Measurements from ENCODE around the gene KLRC2.
"Not testable (repeated sequence)": the region's sequence is repeated elsewhere in the genome, so short reads cannot be mapped to it uniquely, and the experiment has no call there.

The KLRC2 gene

DNA sequence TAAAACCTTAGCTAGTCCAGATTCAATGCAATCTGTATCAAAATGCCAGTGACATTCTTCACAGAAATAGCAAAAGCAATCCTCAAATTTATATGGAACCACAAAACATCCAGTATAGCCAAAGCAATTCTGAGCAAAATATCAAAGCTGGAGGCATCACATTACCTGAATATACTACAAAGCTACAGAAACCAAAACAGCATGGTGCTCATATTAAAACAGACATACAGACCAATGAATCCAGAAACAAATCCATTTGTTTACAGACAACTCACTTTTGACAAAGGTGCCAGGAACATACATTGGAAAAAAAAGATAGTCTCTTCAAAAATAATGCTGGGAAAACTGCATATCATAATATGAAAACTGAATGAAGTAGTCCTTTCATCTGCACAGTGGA, 31.0 kb downstream of the KLRC2 start:
- no peak for DNase-seq

DNA sequence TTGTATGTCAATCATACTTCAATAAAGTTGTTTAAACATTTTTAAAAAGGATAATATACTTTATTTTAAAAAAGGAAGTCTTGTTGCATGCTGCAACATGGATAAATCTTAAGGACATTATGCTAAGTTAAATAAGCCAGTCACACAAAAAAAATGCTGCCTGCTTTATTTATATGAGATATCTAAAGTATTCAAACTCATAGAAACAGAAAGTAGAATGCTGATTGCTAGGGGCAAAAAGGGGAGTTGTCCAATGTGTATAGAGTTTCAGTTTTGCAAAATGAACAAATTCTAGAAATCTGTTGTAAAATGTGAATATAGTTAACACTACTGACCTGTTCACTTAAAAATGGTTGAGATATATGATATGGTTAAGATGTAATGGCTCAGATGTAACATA, 35.0 kb downstream of the KLRC2 start:
- no peak for DNase-seq

DNA sequence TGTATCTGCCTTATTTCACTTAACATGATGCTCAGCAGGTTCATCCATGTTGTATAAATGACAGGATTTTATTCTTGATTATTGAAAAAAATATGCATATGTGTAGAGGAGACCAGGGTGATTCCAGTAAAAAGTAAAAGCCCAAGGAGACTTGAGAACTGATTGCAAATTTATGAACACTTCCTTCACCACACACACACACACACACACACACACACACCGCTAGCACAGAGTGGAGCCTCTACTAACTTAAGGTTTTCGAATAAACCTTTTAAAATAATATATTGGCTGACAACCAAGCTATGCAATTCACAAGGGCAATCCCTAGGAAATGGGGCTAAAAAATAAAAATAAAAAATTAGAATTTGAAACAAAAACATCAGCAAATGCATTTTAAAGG, 37.6 kb downstream of the KLRC2 start:
- DNase-seq = no peak

DNA sequence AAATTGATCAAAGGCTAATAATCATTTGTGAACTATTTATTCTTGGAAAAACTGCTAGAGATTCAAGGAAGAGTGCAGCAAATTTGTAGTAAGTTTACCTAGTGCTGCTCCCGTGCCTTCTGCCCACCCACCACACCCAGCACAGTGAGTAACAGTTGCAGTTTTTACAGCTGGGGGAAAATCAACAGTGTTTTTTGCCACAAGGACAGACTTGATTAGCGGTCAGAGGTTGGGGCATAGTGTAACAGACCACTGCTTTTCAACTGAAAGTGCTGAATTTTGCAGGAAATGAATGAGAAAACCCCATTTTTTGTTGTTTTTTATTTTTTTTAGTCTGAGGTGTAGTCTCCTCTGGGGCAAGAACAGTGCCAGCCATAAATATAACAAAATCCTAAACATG, 38.5 kb downstream of the KLRC2 start:
- no peak for DNase-seq

DNA sequence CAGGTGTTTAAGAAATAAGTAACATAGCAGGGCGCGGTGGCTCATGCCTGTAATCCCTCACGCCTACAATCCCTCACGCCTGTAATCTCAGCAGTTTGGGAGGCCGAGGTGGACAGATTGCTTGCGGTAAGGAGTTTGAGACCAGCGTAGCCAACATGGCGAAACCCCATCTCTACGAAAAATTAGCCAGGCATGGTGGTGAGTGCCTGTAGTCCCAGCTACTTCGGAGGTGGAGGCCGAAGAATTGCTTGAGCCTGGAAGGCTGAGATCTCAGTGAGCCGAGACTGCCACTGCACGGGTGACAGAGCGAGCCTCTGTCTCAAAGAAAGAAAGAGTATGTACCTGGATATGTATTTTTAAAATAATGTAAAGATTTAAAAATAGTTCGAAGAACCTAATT, 39.6 kb downstream of the KLRC2 start:
- DNase-seq = not testable (repeated sequence)

DNA sequence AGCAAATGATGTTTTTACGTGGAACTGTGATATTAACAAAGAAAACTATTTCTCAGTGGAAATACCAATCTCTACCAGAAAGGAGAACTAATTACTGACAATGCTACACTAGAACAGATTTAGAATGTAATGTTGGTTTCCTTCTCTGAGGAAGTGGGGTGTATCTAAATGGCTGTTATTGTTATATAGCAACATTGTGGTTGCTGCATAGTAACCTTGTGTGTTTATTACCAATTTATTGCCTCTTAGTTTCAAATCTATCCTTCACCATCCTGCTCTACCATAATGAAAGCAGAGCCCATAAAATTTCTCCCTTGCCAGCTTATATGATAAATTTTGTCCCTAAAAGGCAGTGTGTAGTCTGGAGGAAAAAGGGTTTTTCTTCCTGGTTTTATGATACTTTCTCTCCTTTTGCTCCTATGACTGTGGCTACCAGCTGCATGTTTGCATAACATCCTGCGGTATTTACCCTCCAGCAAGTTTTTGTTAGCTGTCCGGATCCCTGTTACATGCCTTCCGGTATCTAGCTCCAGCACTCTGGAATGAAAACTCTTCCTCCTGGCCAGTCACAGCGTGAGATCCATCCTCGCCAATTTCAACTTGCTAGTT, 40.3 kb downstream of the KLRC2 start:
- DNase-seq = no peak

DNA sequence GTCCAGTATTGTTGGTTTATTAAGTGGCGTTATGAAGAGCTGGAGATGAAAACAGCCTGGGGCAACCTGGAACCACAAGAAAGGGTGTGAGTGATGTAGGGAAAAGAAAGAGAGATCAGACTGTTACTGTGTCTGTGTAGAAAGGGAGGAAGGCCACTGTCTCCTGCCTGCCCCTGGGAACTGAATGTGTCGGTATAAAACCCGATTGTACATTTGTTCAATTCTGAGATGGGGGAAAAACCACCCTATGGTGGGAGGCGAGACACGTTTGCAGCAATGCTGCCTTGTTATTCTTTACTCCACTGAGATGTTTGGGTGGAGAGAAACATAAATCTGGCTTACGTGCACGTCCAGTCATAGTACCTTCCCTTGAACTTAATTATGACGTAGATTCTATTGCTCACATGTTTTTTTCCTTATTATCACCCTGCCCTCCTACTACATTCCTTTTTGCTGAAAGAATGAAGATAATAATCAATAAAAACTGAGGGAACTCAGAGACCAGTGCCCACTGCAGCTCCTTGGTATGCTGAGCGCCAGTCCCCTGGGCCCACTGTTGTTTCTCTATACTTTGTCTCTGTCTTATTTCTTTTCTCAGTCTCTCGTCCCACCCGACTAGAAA, 41.2 kb downstream of the KLRC2 start:
- DNase-seq = not testable (repeated sequence)

DNA sequence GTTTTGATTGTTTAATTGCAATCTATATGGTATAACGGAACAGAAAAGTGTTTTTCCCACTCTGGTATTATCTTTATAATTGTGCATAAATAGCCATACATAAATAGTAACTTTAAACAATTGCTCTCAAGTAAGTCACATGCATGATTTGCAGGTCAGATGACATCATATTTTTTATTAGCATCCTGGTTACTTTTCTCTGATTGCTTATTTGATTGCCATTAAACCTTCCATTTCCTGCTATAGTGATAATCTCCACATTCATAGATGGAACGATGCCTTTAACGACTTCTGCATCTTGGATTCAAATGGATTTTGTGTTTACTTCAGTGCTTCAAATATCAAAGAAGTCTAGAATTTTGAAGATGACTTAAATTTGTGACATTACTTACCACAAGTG, 42.5 kb downstream of the KLRC2 start:
- no peak for DNase-seq

DNA sequence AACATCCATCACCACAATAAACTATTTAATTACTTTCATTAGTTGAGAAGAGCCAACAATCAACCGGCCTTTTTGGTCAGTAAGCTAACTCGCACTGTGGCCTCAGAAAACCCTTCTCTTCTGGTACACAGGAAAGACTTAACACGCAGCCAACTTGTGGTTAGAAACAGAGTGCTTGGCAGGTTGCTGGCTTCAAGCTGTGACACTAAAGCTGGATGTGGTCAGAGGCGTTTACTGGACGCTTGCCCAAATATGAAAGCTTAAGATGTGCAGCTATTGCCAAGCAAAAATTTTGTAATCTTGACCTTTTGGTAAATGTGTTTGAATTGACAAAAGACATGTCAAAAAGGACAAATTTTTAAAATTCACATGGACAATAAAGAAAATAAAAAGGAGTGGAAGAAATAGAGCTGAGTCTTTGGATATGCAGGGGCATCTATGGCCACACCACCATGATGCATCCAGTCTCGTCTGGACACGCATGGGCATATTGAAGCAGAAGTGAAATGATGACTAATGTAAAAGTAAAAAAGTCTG, 43.3 kb downstream of the KLRC2 start:
- DNase-seq = no peak

DNA sequence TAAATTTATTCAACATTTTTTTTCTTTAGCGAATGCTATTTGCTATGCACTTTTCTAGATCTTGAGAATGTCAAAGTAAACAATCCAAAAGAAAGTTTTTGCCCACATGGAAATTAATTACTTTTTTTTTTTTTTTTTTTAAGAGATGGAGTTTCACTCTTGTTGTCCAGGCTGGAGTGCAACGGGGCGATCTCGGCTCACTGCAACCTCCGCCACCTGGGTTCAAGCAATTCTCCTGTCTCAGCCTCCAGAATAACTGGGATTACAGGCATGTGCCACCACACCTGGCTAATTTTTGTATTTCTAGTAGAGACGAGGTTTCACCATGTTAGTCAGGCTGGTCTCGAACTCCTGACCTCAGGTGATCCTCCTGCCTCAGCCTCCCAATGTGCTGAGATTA, 44.8 kb downstream of the KLRC2 start:
- DNase-seq = not testable (repeated sequence)

DNA sequence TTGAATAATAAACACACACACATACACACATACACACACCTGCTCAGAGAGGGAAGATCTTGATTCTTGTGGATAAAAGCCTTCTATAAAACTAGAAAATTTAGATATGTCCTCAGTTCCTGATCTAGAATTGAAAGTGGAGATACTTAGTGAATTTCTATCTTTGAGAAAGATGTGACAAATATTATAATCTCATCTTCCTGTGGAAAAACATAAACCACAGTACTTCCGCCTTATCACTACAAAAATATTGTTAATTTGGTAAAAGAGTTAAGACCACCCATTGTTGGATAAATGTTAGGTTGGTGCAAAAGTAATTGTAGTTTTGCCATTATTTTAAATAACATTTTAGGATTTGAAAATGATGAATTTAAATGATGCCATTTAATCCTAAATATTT, 45.9 kb downstream of the KLRC2 start, which contains the start of gene KLRK1:
TSS of gene KLRK1 (minus strand) at position 138 of the 400 bp plus-strand sequence. CDS start 1,231 bp downstream, outside the sequence.
- DNase-seq = no peak

DNA sequence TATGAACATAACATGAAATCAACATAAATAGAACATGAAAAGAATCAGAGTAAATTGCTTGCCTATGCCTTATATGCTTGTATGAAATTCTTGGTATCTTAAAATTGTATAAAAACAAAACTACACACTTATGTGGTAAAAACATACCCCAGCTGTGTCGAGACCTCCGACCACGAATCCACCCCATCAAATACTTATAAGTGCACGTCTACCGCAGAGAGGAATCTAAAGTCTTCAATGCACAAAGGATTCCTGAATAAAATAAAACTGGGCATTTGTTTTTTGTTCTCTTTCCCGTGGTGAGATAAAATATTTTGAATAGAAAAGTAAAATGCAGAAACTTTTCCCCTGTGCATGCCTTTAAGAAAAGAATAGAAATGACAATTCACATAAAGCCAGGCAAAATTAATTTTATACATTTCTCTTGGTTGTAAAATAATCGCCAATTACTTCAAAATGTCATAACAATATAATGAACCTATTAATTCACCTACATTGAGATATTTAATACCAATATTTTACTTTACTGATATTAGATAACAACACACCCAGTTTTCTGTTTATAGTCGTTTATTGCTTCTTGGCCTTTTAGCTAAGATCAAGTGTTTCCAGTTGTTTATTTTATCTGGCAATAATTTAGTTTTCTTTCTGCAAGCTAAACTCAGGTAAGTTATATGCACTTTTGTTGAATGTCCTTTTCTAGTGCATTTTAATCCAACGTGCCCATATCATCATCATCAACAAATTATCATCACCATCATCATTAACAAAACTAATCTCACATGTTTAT, 47.0 kb downstream of the KLRC2 start:
- DNase-seq = no peak

DNA sequence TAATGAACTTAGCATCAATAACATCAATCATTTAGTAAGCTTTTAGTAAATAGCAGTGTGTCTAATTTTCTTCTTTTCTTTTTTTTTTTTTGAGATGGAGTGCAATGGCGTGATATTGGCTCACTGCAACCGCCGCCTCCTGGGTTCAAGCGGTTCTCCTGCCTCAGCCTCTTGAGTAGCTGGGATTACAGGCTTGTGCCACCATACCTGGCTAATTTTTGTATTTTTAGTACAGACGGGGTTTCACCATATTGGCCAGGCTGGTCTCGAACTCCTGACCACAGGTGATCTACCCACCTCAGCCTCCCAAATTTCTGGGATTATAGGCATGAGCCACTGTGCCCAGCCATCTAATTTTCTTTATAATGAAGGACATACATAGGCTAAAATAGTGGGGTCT, 48.3 kb downstream of the KLRC2 start:
- not testable (repeated sequence) for DNase-seq

DNA sequence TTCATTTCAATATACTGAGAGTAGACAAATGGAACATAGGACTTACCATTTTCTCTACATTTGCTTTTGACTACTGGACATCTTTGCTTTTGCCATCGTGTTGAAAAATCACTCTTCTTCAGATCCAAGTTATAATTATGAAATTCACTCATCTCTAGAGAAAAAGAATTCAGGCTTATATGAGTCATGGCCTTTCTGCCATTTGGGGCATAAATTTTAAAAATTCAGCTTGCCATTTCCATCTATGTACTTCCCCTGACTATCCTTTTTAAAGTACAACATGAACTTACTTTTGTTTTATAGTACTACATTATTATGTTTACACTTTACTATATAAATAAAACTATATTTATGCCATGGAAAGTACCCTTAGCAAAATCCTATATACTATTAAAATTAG, 49.0 kb downstream of the KLRC2 start:
- DNase-seq = no peak

DNA sequence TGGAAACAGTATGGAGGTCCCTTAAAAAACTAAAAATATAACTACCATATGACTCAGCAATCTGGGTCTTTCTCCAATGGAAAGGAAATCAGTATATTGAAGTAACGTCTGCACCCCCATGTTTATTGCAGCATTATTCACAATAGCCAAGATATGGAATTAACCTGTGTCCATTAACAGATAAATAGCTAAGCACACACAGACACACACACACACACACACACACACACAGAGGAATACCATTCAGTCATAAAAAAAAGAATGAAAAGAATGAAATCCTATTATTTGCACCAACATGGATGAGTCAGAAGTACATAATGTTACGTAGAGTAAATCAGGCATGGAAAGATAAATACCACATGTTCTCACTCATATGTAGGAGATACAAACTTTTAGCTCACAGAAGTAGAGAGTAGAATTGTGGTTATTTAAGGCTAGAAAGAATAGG, 50.6 kb downstream of the KLRC2 start:
- DNase-seq = no peak

DNA sequence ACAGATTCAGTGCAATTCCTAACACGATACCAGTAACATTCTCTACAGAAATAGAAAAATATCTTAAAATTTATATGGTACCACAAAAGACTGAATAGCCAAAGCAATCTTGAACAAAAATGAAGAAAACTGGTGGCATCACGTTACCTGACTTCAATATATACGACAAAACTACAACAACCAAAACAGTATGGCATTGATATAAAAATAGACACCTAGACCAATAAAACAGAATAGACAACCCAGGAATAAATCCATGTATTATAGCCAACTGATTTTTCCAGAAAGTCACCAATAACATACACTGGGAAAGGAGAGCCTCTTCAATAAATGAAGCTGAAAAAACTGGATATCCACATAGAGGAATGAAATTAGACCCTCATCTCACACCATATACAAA, 51.6 kb downstream of the KLRC2 start:
- DNase-seq = no peak

DNA sequence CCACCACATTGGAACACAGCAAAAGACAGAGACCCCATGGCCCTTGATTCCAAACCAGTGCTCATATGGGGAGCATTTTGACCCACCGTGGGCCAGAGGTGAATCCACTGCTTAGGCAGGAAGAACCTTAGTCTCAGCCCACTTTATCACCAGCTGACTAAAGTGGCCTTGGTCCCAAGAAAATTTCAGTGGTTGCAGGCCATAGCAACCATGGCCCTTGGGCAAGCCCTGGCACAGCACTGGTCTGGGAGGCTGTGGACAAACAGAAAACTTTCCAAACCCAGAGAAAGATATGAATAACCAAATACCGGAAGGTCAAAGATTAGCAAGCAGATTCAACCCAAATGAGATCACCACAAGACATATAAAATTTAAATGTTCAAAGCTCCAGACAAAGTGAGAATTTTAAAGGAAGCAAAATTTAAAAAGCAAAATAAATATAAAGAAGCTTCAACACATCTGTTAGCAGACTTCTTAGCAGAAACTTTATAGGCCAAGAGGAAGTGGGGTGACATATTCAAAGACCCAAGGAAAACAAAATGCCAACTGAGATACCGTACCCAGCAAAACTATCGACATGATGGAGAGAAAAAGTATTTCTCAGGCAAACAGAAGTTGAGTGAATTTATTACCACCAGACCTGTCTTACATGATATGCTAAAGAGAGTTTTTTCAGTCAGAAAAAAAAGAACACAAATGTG, 53.7 kb downstream of the KLRC2 start:
- no peak for DNase-seq
